Activated T-cell treated with anti-CD3 and anti-CD28 coated beads for 24 hours (primary cell): ENCODE data around the gene CPED1.
"Not testable (repeated sequence)": the region's sequence is repeated elsewhere in the genome, so short reads cannot be mapped to it uniquely, and the experiment has no call there.

ENCODE experiments used
- DNase-seq: peaks from one replicate; pipeline ENCODE4 v3.0.0-alpha.2; 2020; ENCODE audit warnings: low read depth

The CPED1 gene

DNA sequence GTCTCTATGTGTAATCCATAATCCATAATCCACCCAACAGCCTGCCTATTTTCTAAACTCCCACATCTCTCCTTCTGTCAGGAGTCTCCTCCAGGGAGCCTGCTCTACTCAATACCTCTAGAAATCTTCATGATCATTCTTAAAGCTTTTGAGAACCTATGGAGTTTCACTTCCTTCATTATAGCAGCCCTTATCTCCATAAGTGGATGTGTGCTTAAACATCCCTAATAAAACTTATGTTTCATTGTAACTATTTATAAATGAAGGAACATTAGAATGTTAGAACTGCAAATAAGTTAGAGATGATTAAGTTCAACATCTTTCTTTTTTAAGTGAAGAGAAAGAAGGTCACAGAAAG lies 8.5 kb downstream of the CPED1 start:
- no peak for DNase-seq

DNA sequence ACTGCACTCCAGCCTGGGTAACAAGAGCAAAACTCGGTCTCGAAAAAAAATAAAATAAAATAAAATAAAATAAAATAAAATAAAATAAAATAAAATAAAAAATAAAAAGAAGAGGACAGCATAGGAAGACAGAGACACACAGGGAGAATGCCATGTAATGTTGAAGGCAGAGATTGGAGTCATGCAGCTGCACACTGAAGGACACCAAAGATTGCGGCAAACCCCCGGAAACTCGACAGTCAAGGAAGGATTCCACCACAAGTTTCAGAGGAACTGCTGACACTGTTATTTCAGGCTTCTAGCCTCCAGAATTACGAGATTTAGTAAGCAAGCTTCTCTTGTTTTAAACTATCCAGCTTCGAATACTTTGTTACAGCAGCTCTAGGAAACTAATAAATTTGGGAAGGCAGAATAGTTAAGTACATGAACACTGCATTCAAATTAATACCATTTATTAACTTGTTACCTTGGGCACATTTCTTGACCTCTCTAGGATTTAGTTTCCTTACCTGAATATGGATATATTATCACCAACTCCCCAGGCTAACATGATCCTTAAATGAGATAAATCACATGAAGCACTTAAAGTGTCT lies 9.5 kb downstream of the CPED1 start:
- DNase-seq = no peak

DNA sequence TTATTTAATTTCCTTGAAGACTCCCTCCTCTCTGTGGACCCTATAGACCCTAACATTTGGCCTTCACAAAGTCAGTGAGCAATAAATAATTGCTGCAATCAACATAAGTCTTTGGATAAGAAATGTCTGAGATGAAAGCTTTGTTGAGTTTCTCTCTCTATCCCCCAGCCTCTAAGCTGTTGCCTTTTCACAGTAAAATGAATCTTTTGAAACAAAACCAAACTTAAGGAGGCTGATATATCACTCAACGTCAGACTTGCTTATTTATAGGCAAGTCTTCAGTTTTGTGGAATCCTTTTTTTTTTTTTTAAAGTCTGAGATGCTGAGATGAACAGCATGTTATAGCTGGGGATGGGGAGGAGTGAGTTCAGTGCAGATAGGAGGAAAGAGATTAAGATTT lies 10.0 kb downstream of the CPED1 start:
- no peak for DNase-seq

DNA sequence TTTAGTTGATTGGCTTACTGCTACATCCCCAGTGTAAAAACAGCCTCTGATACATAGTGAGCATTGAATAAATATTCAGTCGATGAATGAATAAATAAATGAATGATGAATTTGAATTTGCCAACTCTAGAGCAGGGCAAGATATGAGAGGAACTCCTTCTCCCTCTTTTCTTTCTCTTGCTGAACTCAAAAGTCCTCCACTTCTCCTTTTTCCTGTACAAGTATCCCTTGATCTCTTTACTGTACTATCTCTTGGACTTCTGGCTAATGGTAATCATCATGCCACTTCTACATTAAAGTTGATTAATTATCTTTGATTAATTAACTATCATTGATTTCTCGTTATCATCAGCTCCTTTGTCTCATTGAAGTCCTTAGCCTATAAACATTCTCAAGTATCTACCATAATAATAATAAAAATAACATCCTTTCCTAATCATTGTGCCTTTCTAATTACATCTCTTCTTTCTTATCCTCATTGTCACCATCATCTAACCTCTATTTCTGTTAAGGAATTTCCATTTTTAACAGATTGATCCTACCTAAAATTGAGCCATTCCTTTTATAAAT lies 10.6 kb downstream of the CPED1 start:
- DNase-seq = no peak

DNA sequence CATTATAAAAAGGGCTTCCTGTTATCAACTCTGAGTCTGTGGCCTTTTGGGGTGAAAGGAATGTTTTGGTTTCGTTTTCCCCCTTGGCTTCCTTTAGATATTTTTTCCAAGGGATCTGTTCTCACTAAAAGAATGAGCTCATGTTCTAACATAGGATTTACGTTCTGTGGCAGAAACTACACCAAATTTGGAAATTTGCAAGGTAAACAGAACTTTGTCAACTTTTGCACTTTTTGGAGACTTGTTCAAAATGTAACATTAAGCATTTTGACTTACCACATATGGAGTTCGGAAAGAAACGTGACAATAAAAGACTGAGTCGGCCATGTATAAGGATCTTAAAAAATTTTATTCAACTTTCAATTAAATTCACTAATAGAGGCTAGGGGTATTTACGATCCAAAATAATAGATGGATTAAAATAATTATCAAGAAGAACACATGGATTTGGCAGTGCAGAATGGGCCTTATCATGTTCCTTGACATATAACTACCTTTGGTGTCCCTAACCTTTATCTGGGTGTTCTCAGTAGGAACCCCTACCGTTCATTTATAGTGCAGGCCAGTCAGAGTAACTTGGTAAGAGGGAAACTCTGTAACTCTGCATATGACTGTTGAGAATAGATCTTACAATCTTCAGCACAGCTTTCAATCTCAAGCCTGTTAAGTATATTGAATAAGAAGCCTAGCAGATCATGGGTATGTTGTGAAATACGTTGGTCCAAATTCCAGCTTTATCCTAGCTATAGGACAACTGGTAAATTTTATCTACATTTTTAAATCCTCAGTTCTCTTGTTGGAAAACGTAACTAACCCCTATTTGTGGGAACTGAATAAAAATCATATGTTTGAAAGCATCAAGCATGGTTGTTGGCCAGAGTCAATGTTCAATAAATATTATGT lies 11.8 kb downstream of the CPED1 start:
- no peak for DNase-seq

DNA sequence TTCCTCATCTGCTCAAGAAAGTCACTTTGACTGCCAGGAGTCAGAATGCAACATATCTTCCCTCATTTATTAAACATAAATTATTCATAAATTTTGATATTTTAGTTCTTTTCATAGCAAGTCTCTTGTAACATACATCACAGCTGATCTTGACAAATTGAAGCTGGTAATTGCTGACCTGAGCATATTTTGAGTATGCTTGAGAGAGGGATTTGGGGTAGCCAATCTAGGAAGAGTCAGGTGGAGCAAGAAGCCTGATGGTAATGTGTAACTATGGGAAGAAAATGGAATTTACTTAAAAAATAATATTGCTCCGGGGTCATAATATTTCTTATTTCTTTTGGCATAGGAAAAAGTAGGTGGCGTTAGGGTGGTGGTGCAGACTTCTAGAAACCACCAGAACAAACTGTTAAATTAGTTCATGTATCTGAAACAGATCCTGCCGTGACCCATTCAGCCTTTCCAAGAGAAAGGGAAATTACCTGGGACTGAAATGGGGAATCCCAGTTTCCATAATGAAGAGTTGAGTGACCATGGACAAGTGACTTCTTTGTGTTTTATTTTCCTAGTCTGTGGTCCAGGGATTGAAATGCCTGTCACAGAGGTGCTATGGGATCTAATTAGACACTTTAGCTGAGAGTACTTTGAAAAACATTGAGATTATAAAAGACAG lies 12.9 kb downstream of the CPED1 start:
- no peak for DNase-seq

DNA sequence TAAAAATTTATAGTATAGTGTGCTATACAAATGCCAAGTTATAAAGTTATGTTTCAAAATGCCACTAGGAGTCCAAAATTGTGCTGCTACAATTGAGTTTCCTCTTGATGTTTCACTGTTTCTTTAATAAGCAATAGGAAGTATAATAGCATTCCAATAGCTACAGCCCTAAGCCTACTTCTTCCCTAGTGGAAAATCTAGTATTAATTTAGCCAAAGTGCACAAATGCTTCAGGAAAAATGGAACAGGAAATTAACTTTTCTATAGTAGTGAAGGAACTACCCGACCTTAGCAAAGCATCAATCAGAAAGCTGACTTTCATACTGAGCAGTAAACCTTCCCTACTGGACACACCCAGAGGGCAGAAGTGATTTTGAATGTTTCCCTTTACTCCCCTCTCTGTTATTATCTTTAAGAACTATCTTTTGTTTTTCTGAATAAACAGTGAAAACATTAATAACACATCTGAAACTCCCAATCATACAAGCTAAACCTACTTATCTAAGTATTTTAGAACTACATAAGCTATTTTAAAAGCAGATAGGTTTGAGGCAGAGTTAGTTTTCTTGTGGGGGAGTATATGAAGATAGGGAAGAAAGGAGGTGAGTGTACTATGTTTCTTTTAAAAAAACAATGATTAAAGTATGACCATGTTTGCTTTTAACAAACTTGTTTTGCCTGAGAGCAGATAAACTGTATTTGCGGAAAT lies 13.7 kb downstream of the CPED1 start:
- no peak for DNase-seq

DNA sequence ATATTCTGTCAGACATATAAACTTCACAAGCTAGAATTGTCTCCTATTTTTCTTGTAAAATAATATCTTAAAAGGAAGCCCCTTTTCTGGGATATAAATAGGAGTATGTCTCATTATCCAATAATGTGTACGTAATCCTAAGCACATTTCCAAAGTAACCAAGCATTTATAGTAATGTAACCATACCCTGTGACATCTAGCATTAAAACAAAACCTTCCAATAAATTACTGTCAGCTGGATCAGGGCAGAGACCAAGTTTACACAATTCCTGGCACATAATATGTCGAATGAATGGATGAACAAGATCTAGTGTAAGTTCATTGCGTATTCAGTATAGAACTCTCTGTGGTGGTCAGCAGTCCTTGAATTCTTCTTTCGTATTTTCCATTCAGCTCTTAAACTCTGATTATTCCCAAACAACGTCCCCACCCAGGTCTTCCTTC lies 14.3 kb downstream of the CPED1 start:
- no peak for DNase-seq

DNA sequence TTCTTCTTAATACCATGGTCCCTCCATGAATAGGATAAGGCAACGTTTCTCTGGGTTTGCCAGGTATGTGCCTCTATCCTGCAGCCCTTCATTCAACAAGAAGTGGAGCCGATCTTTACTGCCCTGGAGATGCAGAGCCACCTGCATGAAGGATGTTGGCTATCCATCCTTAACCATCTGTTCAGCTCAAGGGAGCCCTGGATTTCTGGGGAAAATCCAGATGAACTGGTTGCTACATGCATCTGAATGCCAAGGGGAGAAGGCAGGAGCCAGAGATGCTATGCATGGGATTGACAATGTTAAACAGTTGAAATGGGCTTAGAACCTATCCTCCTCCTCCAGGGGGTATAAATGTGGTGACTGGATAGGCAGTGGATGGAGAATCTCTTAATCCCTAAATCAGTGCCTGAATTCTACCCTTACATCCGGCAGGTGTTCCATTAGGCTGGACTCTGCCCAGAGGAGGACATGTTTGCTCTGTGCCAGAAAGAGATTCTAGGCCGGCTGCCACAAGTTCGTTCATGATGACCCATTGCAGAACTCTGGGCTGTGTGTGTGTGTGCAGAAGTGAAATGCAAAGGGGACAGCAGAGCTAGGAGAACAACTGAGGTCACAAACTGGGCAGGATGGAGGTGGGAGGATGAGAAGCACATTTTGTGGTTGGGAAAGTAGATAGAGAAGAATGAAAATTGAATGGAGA lies 15.6 kb downstream of the CPED1 start:
- DNase-seq = no peak

DNA sequence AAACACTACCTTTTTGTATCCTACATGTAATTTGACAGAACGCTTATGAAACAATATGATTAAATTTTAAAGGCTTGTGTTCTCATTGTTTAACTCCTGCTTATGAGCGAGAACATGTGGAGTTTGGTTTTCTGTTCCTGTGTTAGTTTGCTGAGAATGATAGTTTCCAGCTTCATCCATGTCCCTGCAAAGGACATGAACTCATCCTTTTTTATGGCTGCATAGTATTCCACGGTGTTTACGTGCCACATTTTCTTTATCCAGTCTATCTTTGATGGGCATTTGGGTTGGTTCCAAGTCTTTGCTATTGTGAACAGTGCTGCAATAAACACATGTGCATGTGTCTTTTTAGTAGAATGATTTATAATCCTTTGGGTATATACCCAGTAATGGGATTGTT lies 16.5 kb downstream of the CPED1 start:
- DNase-seq = not testable (repeated sequence)

DNA sequence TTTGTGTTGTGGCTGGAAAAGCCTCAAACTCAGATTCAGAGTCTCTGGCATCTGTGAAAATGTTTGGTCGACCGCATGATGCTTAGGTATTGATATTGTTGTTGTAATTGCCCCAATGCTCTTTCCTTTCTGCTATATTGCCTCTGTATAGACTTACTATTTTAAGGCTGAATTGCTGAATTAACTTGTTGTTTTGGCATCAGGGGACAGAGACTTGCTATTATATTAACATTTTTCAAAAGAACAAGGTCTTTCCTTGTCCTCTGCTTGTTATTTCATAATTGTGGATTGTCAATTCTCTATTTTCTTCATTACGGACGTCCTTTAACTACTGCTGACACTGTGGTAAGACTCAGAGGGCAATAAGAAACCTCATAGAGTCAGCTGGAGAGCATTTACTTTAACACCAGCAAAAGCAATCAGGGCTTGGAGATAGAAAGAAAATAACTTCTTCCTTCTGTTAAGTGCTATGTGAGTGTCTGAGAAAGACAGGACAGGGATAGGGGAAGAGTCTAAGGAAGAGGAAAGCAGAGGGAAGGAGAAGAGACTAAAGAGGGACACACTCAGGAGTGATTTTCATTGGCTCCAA lies 17.6 kb downstream of the CPED1 start:
- DNase-seq = no peak

DNA sequence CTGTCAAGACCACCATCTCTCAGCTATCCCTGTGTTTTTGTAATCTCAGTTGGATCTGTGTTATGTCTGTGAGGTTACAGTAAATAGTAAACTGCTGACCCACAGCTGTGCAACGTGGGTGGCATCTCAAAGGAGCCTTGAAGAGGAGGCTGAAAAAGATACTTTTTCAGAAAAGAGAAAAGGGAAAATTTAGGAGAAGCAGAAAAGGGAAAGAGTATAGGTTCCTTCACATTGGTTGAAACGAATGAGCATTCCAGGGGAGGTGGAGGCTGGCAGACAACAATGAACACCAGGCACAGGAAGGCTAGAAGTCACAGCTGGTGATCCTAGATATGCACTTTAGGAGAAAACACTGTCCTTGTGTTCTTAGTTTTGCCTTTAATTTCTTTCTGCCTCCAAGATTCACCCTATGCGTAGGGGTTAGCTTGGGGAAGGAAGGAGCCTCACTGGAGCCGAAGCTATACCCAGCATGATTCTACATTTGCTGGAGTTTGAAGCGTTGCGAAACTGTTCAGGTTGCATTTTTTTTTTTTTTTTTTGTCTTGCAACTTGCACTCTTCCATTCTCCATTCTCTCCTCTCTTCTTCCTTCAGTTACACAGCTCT lies 18.3 kb downstream of the CPED1 start:
- DNase-seq = no peak

DNA sequence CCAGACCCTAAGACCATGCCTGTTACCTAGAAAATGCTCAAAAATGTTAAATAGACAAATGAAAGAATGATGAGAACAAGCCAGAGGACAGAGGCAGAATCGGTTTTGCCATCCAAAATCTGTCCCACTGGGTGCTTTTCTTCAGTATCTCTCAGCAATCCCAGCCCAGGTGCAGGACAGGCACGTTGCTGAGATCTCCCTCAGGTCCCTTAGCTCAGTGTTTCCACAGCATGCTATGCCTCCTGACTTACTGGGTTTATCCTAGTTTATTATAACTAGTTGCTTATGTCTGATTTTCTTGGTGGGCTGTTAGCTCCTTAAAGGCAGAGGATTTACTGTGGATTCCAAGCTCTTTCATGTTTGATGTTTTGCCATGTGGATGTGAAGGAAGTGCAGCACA lies 20.3 kb downstream of the CPED1 start:
- no peak for DNase-seq

DNA sequence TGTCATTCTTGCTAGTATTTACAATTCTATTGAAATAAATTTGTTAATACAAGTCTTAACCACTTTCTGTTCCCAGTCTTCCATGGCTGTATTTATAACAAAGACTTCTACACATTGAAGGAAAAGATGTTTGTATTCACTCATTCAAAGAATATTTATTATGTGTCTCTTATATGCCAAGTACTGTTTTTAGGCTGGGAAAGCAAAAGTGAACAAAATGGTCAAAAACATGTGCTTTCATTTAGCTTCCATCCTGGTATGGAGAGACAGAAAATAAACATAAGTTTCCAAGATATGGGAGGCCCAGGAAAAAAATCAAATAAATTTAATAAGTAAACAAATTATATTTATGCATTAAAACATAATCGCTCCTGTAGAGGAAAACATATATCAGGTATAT lies 22.9 kb downstream of the CPED1 start:
- DNase-seq = no peak

DNA sequence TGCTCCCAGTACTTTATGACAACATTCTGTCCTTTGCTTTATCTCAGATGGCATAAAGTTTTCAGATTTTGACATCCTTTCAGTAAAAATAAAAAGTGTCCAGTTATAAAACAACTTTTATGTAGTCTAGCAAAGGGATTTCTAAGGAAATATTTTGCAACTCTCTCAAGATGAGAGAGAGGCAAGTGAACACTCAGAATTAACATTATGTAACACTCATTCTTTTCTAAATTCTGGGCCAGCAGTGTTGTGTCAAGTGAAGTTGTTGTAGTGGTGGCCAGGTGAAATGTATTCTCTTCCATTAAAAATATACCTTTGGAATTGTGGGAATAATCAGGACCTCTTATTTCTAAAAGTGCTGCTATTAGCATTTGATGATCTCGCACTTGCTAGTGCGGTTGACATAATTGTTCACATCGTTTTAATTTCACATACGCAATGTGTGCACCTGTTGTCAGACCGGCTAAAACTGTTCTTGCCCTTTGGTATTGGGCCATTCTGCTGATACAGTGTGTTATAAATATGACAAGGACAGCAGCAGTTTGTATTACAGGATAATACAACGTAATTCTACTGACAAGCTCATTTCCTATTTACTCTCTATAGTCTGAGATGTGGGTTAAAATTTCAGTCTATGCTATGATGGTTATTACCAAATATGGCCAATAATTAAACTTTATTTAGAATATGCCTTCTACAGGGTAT lies 23.8 kb downstream of the CPED1 start:
- no peak for DNase-seq

DNA sequence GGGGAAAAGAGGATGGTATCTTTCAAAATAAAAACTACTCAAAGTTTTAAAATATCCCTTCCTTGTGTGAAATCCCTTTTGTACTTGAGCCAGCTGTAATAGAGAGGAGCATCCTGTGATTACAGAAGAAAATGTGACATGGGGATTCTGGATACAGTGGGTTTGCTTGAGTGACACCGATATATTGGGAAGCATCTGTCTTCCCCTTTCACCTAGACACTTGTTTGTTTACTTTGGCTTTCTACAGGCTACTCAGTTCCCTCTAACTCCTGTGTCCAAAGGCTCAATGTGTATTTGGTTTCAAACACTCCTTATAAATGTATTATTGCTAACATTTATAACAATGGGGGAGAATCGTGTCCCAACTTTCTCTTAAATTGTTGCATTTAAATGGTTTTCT lies 24.4 kb downstream of the CPED1 start:
- DNase-seq = no peak

DNA sequence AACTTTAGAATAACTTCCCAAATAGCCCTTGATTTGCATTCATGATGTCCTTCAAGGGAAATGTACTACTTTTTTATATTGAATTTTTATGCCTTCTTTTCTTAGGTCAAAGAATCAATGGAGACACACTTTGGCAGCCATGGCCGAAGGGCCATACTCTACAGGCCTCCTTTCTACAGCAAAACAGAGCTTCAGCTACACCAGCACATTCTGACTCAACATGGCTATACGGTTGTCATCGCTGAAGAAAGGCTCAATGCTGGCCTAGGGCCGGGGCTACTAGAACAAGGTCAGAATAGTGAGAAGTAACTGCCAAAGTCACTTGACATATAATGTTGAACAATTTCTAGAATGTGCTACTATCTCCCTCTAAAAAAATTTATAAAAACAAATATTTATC lies 27.0 kb downstream of the CPED1 start:
- no peak for DNase-seq

DNA sequence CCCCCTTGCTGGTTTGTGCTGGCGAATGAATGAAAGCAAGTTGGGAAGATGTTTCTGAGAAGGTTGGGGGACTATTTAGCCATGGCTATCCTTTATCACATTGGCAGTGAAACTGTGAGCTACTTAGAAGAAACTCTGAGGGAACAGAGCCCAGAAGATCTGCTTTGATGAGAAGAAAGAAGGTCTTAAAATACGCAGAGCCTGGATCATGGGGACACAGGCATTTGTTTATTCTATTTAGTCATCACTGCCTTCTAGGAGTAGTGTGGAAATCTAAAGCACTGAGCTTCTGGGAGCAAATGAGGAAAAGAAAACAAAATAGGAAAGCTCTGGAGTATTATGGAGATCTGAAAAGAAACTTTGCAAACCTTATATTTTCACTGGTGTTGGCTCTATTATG lies 28.5 kb downstream of the CPED1 start:
- DNase-seq = no peak

DNA sequence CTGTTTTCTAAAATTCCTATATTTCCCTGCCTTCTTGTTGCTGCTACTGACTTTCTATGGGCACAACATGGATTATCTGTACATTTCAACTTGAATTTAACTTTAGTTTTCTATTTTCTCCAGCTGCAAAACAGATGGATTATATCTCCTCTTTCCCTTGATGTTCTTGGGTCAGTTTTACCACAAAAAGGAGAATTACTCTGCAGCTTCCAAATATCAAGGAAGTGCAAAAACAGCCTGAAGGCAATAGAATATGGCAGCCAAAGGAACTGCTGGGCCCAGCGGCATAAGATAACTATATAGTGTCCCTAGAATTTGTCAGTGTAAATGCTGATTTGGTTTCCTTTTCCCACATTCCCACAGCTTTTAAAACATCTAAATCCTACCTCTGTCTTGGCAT lies 29.1 kb downstream of the CPED1 start:
- no peak for DNase-seq

DNA sequence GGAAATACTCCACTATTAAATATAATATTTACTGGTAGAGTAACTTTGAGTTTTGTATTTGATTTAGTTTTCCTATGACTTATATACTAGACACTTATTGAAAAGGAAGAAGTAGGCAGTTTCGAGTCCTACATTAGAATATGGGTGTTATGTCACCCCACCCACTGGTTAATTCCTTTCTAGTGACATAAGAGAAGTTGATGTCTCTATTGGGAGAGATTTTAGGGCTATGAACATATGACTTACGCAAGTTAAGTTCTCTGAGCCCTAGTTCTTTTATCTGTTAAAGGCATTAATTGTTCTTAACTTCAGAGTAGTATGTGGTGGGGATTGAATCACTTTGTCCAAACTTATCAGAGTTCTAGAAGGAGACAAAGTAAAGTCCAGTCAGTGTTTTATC lies 30.5 kb downstream of the CPED1 start:
- no peak for DNase-seq
